Upper lobe of right lung (tissue), 1 donor: ENCODE measurements around the gene NINJ2. TPM values are rescaled to one million over a fixed set of nuclear protein-coding genes. Genes with fewer than 3 reads are reported as not detected.

ENCODE experiments used
- ATAC-seq: fragments of 200-7000 bp; cut with Tn5 transposase; one replicate; pipeline ENCODE4 v1.9.1; 2020; ENCODE audit warnings: mild to moderate bottlenecking, moderate library complexity
- DNase-seq: peaks from one replicate; pipeline ENCODE4 v3.0.0-alpha.2; 2020
- H3K27ac ChIP-seq: fragments of 200-600 bp; one replicate; pipeline ENCODE4 v1.8.0; 2022
- H3K27me3 ChIP-seq: fragments of 200-600 bp; one replicate; pipeline ENCODE4 v1.8.0; 2022; ENCODE audit warnings: mild to moderate bottlenecking
- H3K36me3 ChIP-seq: fragments of 200-600 bp; one replicate; pipeline ENCODE4 v1.8.0; 2022
- H3K4me1 ChIP-seq: fragments of 200-600 bp; one replicate; pipeline ENCODE4 v1.8.0; 2022
- H3K4me3 ChIP-seq: fragments of 200-600 bp; one replicate; pipeline ENCODE4 v1.8.0; 2022; ENCODE audit warnings: mild to moderate bottlenecking
- H3K9me3 ChIP-seq: fragments of 200-600 bp; one replicate; pipeline ENCODE4 v1.8.0; 2022
- intact Hi-C: fragments of 100-400 bp; cut with DNase I; formaldehyde crosslinking; loops from one replicate; pipeline ENCODE4 v1.11.0; 2022
- total RNA-seq: library from RNA; stranded (reverse); fragmentation: NEBNext Ultra II Directional; extraction: Animal tissue kit (Norgen Biotek cat#: 25700); gene quantifications from one replicate; pipeline ENCODE4 v1.2.1, GENCODE V29; 2021
- TF ChIP-seq, protein P1 (sequence below): fragments of 200-600 bp; IDR thresholded peaks from one replicate; pipeline ENCODE4 v1.8.0; 2022; ENCODE audit warnings: antibody characterized with exemption
- donor health status: DM: no; HTN: yes; CAD: no; lungs with severe emphysema.

NINJ2 gene
- total RNA-seq, 1 donor from 2014 or later, result 23.4 TPM

DNA sequence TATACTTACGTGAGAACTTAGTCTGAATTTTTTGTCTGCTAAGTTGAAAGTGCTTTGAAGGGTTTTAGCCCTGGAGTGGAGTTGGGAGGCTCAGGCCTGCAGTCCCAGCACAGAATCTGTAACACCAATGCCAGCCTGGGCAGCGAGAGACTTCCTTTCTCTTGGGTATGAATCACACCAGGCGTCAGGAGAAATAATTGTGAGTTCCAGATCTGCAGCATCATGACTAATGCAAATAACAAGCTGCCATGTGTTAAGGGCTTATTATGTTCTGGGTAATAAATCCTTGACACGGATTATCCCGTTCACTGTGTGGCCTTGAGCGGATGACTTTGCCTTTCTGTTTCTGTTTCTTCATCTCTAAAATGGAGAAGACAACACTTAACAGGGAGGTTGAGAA is 132.9 kb downstream of the NINJ2 start:
- ATAC-seq (no peak), DNase-seq (no peak)
- Histone ChIP-seq H3K27ac (no peak overlapping the region), H3K36me3 (no peaks in the 10 kb centered on the region), H3K4me3 (no peak overlapping the region), H3K9me3 (no peaks in the 10 kb centered on the region), H3K4me1 (no peaks in the 10 kb centered on the region), H3K27me3 (no peaks in the 10 kb centered on the region)
- intact Hi-C loops, result no loop called here
- TF ChIP-seq, protein P1, sequence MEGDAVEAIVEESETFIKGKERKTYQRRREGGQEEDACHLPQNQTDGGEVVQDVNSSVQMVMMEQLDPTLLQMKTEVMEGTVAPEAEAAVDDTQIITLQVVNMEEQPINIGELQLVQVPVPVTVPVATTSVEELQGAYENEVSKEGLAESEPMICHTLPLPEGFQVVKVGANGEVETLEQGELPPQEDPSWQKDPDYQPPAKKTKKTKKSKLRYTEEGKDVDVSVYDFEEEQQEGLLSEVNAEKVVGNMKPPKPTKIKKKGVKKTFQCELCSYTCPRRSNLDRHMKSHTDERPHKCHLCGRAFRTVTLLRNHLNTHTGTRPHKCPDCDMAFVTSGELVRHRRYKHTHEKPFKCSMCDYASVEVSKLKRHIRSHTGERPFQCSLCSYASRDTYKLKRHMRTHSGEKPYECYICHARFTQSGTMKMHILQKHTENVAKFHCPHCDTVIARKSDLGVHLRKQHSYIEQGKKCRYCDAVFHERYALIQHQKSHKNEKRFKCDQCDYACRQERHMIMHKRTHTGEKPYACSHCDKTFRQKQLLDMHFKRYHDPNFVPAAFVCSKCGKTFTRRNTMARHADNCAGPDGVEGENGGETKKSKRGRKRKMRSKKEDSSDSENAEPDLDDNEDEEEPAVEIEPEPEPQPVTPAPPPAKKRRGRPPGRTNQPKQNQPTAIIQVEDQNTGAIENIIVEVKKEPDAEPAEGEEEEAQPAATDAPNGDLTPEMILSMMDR, result no peak

DNA sequence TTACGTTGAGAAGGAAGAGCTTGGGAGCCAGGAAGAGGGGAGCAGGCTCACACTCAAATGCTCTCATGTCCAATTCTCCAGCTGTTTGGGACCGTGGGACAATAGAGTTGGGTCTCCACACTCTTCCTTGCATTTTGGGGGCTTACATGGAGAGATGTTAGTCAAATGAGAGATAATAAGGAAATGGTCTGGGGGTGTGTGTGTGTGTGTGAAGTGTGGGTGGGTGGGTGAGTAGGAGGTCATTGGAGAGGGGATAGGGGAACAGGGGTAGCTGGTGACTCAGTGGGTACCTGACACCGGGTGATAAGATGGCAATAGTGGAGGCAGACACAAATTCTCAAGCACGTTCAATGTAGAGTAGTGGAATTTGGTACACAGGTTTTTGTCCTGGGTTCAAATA is 135.5 kb downstream of the NINJ2 start:
- ATAC-seq, result no peak
- intact Hi-C loops, result no loop called here

DNA sequence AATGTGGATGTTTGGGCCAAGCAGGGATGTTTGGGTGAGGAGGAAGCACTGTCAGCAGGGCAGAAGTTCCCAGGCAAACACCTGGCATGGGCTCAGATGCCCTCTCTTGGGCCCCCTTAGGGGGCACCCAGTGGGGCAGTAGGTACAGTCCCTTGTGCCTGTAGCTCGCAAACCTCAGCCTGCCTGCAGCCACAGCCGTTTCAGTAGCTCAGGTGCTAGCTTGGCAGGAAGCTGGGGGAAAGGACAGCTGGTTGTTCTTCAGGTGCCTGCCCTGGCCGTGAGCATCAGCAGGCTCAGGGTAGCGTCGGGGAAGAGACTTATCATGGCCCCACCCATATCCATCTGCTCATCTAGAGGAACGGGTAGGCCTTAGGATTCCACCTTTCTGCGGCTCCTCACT is 136.0 kb downstream of the NINJ2 start:
- intact Hi-C loops, result no loop called here
- H3K4me3 ChIP-seq, result no peak overlapping the region
- DNase-seq, result no peak
- TF ChIP-seq, protein P1, result no peak
- no peaks in the 10 kb centered on the region for H3K4me1 ChIP-seq
- ATAC-seq, result no peak
- no peak overlapping the region for H3K27ac ChIP-seq
- H3K27me3 ChIP-seq, result no peaks in the 10 kb centered on the region
- no peaks in the 10 kb centered on the region for H3K36me3 ChIP-seq
- H3K9me3 ChIP-seq, result no peaks in the 10 kb centered on the region

More for the DNA sequence above, 135.5 kb downstream of the NINJ2 start:
- TF ChIP-seq, protein P1, result no peak
- Histone ChIP-seq H3K4me1 (no peaks in the 10 kb centered on the region), H3K27me3 (no peaks in the 10 kb centered on the region), H3K4me3 (no peak overlapping the region), H3K36me3 (no peaks in the 10 kb centered on the region), H3K9me3 (no peaks in the 10 kb centered on the region), H3K27ac (no peak overlapping the region)
- no peak for DNase-seq

DNA sequence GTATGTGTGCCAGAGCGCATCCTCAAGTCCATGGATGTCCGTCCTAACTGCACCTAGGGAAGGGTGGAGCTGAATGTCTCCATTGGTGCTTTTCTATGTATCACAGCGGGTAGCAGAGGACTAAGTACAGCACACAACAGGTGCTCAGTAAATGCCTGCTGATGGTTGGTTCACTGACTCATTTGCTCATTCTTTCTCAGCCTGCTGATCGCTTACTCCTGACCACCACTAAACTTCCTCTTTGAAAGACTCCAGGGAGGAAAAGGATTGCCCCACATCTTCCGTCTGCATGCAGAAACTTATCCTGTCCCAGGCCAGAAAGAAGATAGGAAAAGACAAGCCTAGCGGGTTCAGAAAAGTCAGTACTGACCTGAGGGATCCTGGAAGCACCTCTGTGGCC is 137.2 kb downstream of the NINJ2 start:
- no peaks in the 10 kb centered on the region for H3K36me3 ChIP-seq
- ATAC-seq (peak; percentile 66), DNase-seq (no peak)
- intact Hi-C loops, result no loop called here
- TF ChIP-seq, protein P1, result no peak
- no peak overlapping the region for H3K4me3 ChIP-seq
- no peaks in the 10 kb centered on the region for H3K27me3 ChIP-seq
- H3K27ac ChIP-seq, result no peak overlapping the region
- H3K9me3 ChIP-seq, result no peaks in the 10 kb centered on the region
- no peaks in the 10 kb centered on the region for H3K4me1 ChIP-seq

DNA sequence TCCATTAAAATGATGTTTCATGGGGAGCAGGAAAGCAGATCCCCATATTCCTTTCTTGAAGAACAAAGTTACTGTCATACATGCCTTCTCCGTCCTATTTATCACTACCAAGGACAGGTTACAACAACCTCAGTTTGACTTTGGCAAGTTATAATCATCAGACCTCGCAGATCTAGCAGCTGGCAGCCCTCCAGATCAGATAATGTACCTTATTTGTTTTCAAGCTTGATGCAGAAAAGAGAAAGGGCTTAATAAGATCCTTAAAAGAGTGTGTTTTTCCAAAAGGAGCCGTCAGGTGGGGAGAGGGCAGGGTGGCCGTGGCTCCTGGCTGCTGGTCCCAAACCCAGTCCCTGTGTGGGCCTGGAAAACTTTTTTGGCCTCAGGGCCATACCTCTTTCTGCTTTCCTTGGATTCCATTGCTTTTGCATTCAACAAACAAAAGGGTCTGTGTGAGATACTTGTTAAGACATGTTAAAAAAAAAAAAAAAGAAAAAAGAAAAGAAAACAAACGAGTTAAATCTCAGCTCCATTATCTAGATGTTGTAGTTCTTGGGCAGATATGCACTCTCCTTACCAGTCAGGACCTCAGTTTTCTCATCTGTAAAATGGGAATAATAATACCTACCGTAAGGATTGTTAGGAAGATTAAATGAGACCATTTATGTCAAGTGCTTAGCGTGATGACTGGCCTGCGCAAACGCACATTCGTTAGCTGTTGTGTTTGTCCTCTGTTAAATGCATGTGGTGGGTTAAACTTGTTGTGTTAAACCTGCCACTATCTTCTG is 138.9 kb downstream of the NINJ2 start:
- peaks cover under 1% of the 10 kb centered on the region for H3K27me3 ChIP-seq
- DNase-seq (no peak), ATAC-seq (no peak)
- TF ChIP-seq, protein P1, result no peak
- no peak overlapping the region for H3K27ac ChIP-seq
- no peaks in the 10 kb centered on the region for H3K9me3 ChIP-seq
- no peaks in the 10 kb centered on the region for H3K4me1 ChIP-seq
- H3K36me3 ChIP-seq, result no peaks in the 10 kb centered on the region
- H3K4me3 ChIP-seq, result no peak overlapping the region
- intact Hi-C loops, result no loop called here
